Type B pancreatic cell (in vitro differentiated cells): ENCODE data around the gene RNF43. TPM values are rescaled to one million over a fixed set of nuclear protein-coding genes. Genes with fewer than 3 reads are reported as not detected.
A peak's percentile ranks its signal among the peaks of the same experiment; 100 is the strongest.

Source experiments
- DNase-seq: peaks from one replicate; pipeline ENCODE4 v3.0.0; 2021; ENCODE audit warnings: mixed read lengths; ENCODE audit not compliant: unreplicated experiment; ENCODE audit errors: extremely low spot score
- H3K27ac Mint-ChIP-seq: 2 replicates; pipeline ENCODE4 v1.8.0; 2021; ENCODE audit warnings: mild to moderate bottlenecking, mixed read lengths
- H3K27me3 Mint-ChIP-seq: 2 replicates; pipeline ENCODE4 v1.8.0; 2021; ENCODE audit warnings: mixed read lengths
- H3K36me3 Mint-ChIP-seq: 2 replicates; pipeline ENCODE4 v1.8.0; 2021; ENCODE audit warnings: mixed read lengths
- H3K4me1 Mint-ChIP-seq: one replicate; pipeline ENCODE4 v1.8.0; 2021; ENCODE audit warnings: mixed read lengths; ENCODE audit not compliant: unreplicated experiment
- H3K4me3 Mint-ChIP-seq: 2 replicates; pipeline ENCODE4 v1.8.0; 2021; ENCODE audit warnings: mild to moderate bottlenecking, mixed read lengths
- H3K9me3 Mint-ChIP-seq: 2 replicates; pipeline ENCODE4 v1.8.0; 2021; ENCODE audit warnings: mixed read lengths
- total RNA-seq: library from RNA; stranded (reverse); gene quantifications from 2 replicates; pipeline ENCODE4 v1.2.1, GENCODE V29; 2021; ENCODE audit warnings: low replicate concordance
- TF ChIP-seq, protein P1 (sequence below): fragments of 200-600 bp; sonication (generic); conservative IDR thresholded peaks from 2 replicates; pipeline ENCODE4 v1.5.0; 2021; ENCODE audit warnings: antibody characterized with exemption, mild to moderate bottlenecking

Gene RNF43
- total RNA-seq, 1 donor from 2014 or later = 14.0 TPM

DNA sequence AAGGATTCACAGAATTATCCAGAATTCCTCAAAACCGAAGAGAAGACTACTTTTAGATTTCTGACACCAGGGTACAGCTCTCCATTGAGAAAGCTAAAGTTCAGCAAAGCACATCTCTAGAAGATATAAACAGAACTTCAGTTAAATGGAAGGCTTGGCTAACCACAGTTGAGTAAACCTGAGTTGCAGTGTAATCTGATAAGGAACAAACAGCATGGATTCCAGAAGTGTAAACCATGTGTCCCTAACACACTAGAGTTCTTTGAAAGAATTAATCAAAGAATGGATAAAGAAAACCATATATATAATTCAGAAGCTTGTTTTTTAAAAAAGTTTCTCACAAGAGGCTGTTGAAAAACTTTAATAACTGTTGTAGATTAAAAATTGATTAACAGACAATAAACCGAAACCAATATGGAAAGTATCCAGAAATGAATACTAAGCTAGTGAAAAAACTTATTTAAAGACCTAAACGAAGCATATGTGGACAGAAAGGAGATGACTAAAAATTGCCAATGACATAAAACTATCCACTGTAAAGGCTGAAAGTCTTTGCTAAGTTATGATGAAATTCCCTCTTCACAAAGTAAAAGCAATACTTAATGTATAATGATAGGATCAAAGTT lies 4.3 kb downstream of the RNF43 start:
- Mint-ChIP-seq H3K27ac (no peak overlapping the region), H3K9me3 (no peaks in the 10 kb centered on the region), H3K36me3 (no peaks in the 10 kb centered on the region), H3K4me3 (peak overlapping the region; percentile 89), H3K4me1 (peaks cover 16% of the 10 kb centered on the region), H3K27me3 (no peaks in the 10 kb centered on the region)
- DNase-seq = no peak
- TF ChIP-seq, protein P1, sequence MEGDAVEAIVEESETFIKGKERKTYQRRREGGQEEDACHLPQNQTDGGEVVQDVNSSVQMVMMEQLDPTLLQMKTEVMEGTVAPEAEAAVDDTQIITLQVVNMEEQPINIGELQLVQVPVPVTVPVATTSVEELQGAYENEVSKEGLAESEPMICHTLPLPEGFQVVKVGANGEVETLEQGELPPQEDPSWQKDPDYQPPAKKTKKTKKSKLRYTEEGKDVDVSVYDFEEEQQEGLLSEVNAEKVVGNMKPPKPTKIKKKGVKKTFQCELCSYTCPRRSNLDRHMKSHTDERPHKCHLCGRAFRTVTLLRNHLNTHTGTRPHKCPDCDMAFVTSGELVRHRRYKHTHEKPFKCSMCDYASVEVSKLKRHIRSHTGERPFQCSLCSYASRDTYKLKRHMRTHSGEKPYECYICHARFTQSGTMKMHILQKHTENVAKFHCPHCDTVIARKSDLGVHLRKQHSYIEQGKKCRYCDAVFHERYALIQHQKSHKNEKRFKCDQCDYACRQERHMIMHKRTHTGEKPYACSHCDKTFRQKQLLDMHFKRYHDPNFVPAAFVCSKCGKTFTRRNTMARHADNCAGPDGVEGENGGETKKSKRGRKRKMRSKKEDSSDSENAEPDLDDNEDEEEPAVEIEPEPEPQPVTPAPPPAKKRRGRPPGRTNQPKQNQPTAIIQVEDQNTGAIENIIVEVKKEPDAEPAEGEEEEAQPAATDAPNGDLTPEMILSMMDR = no peak

DNA sequence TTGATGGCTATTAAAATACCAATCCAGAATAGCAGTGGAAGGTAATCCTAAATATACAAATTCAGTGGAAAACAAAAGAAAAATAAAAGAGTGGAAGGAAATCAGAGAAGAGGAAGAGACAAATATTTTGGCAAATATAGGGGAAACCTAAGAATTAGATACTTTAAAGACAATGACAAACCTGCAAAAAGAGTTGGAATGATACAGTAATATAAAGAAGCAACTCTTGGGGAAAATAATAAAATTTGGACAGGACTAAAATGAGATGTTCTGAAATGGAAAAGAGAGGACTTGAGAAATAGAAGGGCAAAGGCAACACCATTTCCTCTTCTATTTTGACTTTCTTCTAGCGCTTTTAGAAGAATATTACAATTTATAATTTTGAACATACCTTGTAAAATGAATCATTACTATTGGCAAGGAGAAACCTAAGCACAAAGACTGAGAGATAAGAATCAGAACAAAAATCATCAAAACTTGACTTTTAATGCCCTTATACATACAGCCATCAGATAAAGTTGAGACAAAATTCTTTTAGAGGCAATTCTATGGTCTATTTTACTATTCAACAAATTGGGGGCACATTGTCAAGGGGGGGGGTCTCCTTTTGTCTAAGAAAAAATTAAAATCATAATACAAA lies 5.2 kb downstream of the RNF43 start:
- DNase-seq = no peak
- peaks cover 11% of the 10 kb centered on the region for H3K4me1 Mint-ChIP-seq
- H3K4me3 Mint-ChIP-seq = peak overlapping the region; percentile 59
- H3K27me3 Mint-ChIP-seq = no peaks in the 10 kb centered on the region
- TF ChIP-seq, protein P1 = no peak
- peak overlapping the region; percentile 6 for H3K27ac Mint-ChIP-seq
- no peaks in the 10 kb centered on the region for H3K36me3 Mint-ChIP-seq
- no peaks in the 10 kb centered on the region for H3K9me3 Mint-ChIP-seq

DNA sequence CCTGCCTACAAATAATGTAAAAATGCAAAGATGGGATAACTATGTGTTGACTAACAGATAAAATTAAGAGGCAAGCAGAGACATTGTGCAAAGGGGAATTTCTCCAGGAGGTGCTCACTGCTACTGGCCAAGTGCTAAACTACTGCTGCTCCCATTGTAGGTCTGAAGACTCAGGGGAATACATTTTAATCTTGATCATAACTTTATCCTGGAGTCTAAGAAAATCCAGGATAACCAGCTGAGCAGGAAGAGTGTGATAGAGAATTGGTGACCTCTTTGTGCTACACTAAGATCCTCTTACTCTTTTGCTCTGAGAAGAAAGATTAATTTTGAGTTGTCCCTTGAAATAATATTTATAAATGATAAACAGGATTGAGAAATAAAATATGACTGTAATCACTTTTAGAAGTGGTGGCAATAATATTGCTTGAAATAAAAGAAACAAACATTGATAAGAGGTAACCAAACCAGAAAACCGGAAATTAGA lies 5.9 kb downstream of the RNF43 start:
- no peaks in the 10 kb centered on the region for H3K27me3 Mint-ChIP-seq
- H3K27ac Mint-ChIP-seq = peak overlapping the region; percentile 6
- H3K9me3 Mint-ChIP-seq = no peaks in the 10 kb centered on the region
- H3K4me3 Mint-ChIP-seq = peak overlapping the region; percentile 63
- TF ChIP-seq, protein P1 = no peak
- H3K4me1 Mint-ChIP-seq = peaks cover 11% of the 10 kb centered on the region
- no peak for DNase-seq
- no peaks in the 10 kb centered on the region for H3K36me3 Mint-ChIP-seq

DNA sequence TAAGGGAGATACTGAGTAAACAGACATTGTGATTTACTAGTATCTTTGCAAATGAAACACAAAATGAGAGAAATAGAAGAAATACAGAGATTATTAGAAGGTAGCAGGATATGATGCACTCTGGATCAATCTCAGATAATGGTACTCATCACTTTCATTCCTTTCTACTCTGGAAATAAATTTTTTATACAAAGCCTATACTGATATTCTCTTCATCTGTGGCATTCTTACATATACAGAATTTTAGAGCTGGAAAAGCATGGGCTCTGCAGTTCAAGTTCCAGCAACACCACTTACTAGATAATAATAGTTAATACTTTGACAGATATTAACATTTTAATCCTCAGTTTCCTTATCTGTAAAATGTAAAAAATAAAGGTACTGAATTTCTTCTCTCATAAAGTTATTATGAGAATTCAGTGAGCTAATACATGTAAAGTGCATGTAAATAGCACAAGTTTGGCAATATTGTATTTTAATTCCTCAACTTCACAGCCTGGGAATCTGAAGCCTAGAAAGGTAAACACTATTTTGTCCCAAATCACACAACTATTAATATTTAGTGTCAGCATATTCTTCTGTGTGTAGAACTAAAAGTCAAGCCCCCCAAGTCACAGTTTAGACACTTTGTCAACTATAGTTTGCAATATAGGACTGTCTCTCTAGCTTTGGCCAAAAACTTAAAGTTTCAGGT lies 6.5 kb downstream of the RNF43 start:
- Mint-ChIP-seq H3K4me3 (peak overlapping the region; percentile 63), H3K4me1 (peaks cover 11% of the 10 kb centered on the region), H3K36me3 (no peaks in the 10 kb centered on the region), H3K9me3 (no peaks in the 10 kb centered on the region), H3K27ac (no peak overlapping the region), H3K27me3 (no peaks in the 10 kb centered on the region)
- no peak for DNase-seq
- TF ChIP-seq, protein P1 = no peak

DNA sequence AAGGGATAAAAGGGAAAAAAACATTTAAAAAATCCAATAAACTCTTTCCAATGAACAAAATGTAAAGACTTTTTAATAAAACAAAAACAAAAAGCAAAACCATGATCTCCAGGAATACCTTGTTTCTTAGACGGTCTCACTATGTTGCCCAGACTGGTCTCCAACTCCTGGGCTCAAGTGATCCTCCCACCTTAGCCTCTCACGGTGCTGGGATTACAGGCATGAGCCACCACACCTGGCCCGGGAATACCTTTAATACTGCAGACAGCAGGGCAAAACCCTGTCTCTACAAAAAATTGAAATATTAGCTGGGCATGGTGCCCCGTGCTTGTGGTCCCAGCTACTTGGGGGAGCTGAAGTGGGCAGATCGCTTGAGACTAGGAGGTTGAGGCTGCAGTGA lies 7.9 kb downstream of the RNF43 start:
- no peaks in the 10 kb centered on the region for H3K27me3 Mint-ChIP-seq
- TF ChIP-seq, protein P1 = no peak
- no peaks in the 10 kb centered on the region for H3K36me3 Mint-ChIP-seq
- H3K9me3 Mint-ChIP-seq = no peaks in the 10 kb centered on the region
- no peak for DNase-seq
- H3K4me1 Mint-ChIP-seq = peaks cover 8% of the 10 kb centered on the region
- no peak overlapping the region for H3K27ac Mint-ChIP-seq
- no peak overlapping the region for H3K4me3 Mint-ChIP-seq
